ENCODE measurements around the gene CTDSP2.
"Not testable (repeated sequence)": the region's sequence is repeated elsewhere in the genome, so short reads cannot be mapped to it uniquely, and the experiment has no call there.

Gene CTDSP2

GRCh38 chr12:57869927-57870318 is 23.4 kb upstream of the CTDSP2 start:
- DNase-seq = no peak

DNA sequence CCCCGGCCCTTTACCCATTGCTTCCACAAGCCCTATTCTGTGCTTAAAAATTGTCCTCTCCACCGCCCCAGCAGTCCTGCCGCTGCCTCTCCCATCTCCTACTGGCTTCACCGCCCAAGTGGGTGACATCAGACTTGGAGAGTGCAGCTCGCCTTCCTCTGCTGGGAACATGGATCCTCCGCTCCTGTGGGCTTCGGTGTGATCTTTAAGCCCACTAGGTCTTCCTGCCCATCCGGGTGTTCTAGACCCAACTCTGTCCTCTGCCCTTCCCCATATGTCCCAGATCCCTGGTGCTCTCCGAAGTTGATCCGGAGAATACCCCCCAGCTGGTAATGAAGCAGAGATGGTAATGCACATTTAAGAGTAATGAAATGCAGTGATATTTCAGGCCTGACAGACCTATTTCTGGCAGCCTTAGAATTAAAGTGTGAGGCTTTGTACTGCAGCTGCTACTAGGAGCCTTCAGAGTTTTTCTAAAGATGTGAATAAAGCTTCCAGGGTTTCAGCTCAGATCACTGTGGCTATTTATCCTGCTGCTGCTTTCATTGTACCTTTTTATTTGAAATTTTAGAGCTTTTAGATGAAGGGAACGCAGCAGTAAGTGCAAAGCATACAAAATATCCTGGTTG is 22.9 kb upstream of the CTDSP2 start:
- ATAC-seq (replicated peaks) (no peak), DNase-seq (no peak)
- Mint-ChIP-seq H3K27ac (peak overlapping the region in 1 of 2 donors; percentile 77), H3K4me3 (no peak overlapping the region), H3K36me3 (ENCODE audit: insufficient read depth) (no peaks in the 10 kb centered on the region), H3K9me3 (no peaks in the 10 kb centered on the region), H3K4me1 (ENCODE audit: low read depth in 2 of 2) (peaks cover 4 to 7% of the 10 kb centered on the region in 2 donors), H3K27me3 (peaks cover 20 to 40% of the 10 kb centered on the region in 2 donors)

More at GRCh38 chr12:57869927-57870318, 23.4 kb upstream of the CTDSP2 start:
- Mint-ChIP-seq H3K36me3 (ENCODE audit: insufficient read depth) (no peaks in the 10 kb centered on the region), H3K27me3 (peaks cover 25 to 35% of the 10 kb centered on the region in 2 donors), H3K4me3 (no peak overlapping the region), H3K4me1 (ENCODE audit: low read depth in 2 of 2) (peaks cover 4% of the 10 kb centered on the region in 2 donors), H3K27ac (no peak overlapping the region), H3K9me3 (no peaks in the 10 kb centered on the region)
- ATAC-seq (replicated peaks) = no peak

- no peak for DNase-seq
- H3K9me3 Mint-ChIP-seq = no peaks in the 10 kb centered on the region
- peaks cover 4 to 7% of the 10 kb centered on the region in 2 donors for H3K4me1 Mint-ChIP-seq (ENCODE audit: low read depth in 2 of 2)
- no peaks in the 10 kb centered on the region for H3K36me3 Mint-ChIP-seq (ENCODE audit: insufficient read depth)
- ATAC-seq (replicated peaks) = no peak
- H3K27me3 Mint-ChIP-seq = peaks cover 17 to 45% of the 10 kb centered on the region in 2 donors
- peak overlapping the region in 1 of 2 donors; percentile 77 for H3K27ac Mint-ChIP-seq
- H3K4me3 Mint-ChIP-seq = no peak overlapping the region
Measured at GRCh38 chr12:57868851-57869268, 22.3 kb upstream of the CTDSP2 start.

- Mint-ChIP-seq H3K4me3 (no peak overlapping the region), H3K27me3 (peaks cover 17 to 51% of the 10 kb centered on the region in 2 donors), H3K27ac (no peak overlapping the region), H3K9me3 (no peaks in the 10 kb centered on the region), H3K36me3 (ENCODE audit: insufficient read depth) (no peaks in the 10 kb centered on the region), H3K4me1 (ENCODE audit: low read depth in 2 of 2) (peaks cover 4 to 7% of the 10 kb centered on the region in 2 donors)
- DNase-seq (no peak), ATAC-seq (replicated peaks) (no peak)
Measured at GRCh38 chr12:57868221-57868620, 21.7 kb upstream of the CTDSP2 start.

DNA sequence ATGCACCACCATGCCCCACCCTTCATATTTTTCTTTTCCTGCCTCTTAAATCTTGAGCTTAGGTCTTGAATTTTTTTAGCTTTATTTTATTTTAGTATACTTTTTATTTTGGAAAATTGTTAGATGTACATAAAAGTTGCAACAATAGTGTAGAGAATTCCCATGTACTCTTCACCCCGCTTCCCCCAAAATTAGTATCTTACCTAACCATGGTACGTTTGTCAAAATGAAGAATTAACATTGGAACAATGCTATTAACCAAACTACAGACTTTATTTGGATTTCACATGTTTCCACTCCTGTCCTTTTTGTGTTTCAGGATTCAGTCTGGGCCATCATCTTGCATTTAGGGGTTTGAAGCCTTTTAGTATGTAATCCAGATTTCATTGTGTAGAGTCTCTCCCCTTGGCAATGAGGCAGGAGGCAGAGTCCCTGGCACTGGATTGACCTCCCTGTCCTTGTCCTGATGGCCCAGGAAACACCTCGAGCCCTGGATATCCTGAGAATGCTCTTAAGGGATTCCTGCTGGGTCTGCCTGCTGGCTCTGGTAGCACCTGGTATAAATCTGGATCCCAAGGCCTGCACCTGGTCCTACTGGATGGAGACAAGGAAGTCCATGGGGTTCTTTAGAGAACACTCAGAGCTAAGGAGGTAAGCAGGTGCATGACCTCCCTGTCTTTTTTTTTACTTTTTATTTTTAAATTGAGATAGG is 19.9 kb upstream of the CTDSP2 start:
- Mint-ChIP-seq H3K4me3 (peak overlapping the region in 1 of 2 donors; percentile 27), H3K36me3 (ENCODE audit: insufficient read depth) (no peaks in the 10 kb centered on the region), H3K27me3 (peaks cover 23 to 67% of the 10 kb centered on the region in 2 donors), H3K9me3 (no peaks in the 10 kb centered on the region), H3K4me1 (ENCODE audit: low read depth in 2 of 2) (peaks cover 4 to 7% of the 10 kb centered on the region in 2 donors), H3K27ac (no peak overlapping the region)
- ATAC-seq (replicated peaks) (no peak), DNase-seq (no peak)

DNA sequence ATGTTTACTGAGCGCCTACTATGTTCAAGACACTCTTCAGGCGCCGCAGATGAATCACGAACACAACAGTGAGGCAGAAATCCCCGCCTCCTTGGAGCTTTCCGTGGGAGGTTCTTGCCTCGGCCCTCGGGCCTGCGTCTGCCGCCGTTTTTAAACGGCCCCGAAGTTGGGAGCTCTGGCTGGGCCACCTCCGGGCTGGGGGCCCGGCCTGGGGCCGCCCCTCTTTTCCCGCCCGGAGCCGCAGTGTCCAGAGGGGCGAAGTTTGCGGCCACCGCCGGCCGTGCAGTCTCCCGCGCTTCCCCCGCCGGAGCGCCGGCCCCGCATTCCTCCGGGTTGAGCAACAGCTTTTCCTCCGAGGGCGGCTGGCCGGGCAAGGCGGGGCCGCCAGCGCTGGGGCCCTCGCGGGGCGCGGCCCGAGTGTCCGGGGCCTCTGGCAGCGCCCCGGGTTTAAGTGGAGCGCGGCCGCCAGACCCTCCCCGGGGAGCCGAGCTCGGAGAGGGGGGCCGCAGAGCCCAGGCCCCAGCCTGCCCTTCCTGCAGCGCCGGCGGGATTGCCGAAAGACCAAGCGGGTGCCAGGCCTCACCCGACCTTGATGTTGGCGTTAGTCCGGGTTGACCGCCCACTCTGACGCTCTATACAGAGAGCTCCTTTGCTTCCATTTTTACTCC is 18.7 kb upstream of the CTDSP2 start:
- DNase-seq = peak in 2 of 3 experiments; percentile 8 to 20
- Mint-ChIP-seq H3K27me3 (peaks cover 27 to 72% of the 10 kb centered on the region in 2 donors), H3K36me3 (ENCODE audit: insufficient read depth) (no peaks in the 10 kb centered on the region), H3K4me3 (peak overlapping the region; percentile 76 to 88), H3K9me3 (no peaks in the 10 kb centered on the region), H3K4me1 (ENCODE audit: low read depth in 2 of 2) (peaks cover 4 to 7% of the 10 kb centered on the region in 2 donors), H3K27ac (peak overlapping the region; percentile 35 to 44)
- ATAC-seq (replicated peaks) = peak; percentile 77

GRCh38 chr12:57864442-57865083 is 18.0 kb upstream of the CTDSP2 start:
- Mint-ChIP-seq H3K4me3 (peak overlapping the region; percentile 44 to 60), H3K4me1 (ENCODE audit: low read depth in 2 of 2) (peaks cover 4 to 7% of the 10 kb centered on the region in 2 donors), H3K36me3 (ENCODE audit: insufficient read depth) (no peaks in the 10 kb centered on the region), H3K27me3 (peaks cover 33 to 78% of the 10 kb centered on the region in 2 donors), H3K27ac (no peak overlapping the region), H3K9me3 (no peaks in the 10 kb centered on the region)
- ATAC-seq (replicated peaks) = no peak
- DNase-seq = no peak

- peaks cover 36 to 78% of the 10 kb centered on the region in 2 donors for H3K27me3 Mint-ChIP-seq
- peaks cover 4 to 7% of the 10 kb centered on the region in 2 donors for H3K4me1 Mint-ChIP-seq (ENCODE audit: low read depth in 2 of 2)
- no peaks in the 10 kb centered on the region for H3K9me3 Mint-ChIP-seq
- H3K27ac Mint-ChIP-seq = no peak overlapping the region
- ATAC-seq (replicated peaks) = no peak
- H3K36me3 Mint-ChIP-seq (ENCODE audit: insufficient read depth) = no peaks in the 10 kb centered on the region
- DNase-seq = no peak
- H3K4me3 Mint-ChIP-seq = no peak overlapping the region
Measured at GRCh38 chr12:57863676-57864075, 17.1 kb upstream of the CTDSP2 start.

DNA sequence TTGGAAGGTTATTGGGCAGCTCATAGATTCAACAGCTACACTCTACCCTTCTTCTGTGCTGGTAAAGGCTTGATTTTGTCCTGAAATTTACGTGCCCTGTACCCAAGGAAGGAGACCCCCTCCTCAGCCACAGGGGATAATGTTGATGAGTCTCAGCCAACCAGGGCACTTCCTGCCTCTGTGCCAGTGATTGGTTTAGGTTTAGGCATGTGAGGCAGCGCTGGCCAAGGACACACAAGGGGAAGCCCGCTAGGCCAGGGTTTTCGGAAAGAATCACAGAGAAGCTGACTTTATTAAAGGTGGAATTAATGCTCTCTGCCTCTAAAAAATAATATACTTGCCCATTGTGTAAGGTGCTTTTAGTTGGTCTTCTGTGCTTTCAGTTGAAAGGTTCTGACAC is 15.4 kb upstream of the CTDSP2 start:
- Mint-ChIP-seq H3K27me3 (peaks cover 33 to 62% of the 10 kb centered on the region in 2 donors), H3K27ac (no peak overlapping the region), H3K36me3 (ENCODE audit: insufficient read depth) (no peaks in the 10 kb centered on the region), H3K4me3 (no peak overlapping the region), H3K4me1 (ENCODE audit: low read depth in 2 of 2) (peaks cover 3 to 7% of the 10 kb centered on the region in 2 donors), H3K9me3 (no peaks in the 10 kb centered on the region)
- DNase-seq (no peak), ATAC-seq (replicated peaks) (no peak)

DNA sequence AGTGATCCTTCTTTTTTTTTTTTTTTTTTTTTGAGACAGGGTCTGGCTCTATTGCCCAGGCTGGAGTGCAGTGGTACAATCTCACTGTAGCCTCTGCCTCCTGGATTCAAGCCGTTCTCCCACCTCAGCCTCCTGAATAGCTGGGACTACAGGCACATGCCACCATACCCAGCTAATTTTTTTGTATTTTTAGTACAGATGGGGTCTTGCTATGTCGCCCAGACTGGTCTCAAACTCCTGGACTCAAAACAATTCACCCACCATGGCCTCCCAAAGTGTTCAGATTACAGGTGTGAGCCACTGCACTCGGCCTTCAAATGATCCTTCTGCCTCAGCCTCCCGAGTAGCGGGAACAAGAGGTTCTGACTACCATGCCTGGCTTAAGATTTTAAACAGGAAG is 14.4 kb upstream of the CTDSP2 start:
- not testable (repeated sequence) for DNase-seq; H3K4me1 Mint-ChIP-seq (ENCODE audit: low read depth in 2 of 2); H3K27ac Mint-ChIP-seq; H3K9me3 Mint-ChIP-seq; H3K36me3 Mint-ChIP-seq (ENCODE audit: insufficient read depth); ATAC-seq (replicated peaks); H3K4me3 Mint-ChIP-seq
- peaks cover 42 to 58% of the 10 kb centered on the region in 2 donors for H3K27me3 Mint-ChIP-seq

- H3K27me3 Mint-ChIP-seq = peaks cover 37 to 60% of the 10 kb centered on the region in 2 donors
- DNase-seq (no peak), ATAC-seq (replicated peaks) (no peak)
- H3K4me1 Mint-ChIP-seq (ENCODE audit: low read depth in 2 of 2) = no peaks in the 10 kb centered on the region
- no peak overlapping the region for H3K27ac Mint-ChIP-seq
- no peak overlapping the region for H3K4me3 Mint-ChIP-seq
- no peaks in the 10 kb centered on the region for H3K9me3 Mint-ChIP-seq
- no peaks in the 10 kb centered on the region for H3K36me3 Mint-ChIP-seq (ENCODE audit: insufficient read depth)
Measured at GRCh38 chr12:57859121-57859520, 12.6 kb upstream of the CTDSP2 start.

- ATAC-seq (replicated peaks); DNase-seq; H3K4me3 Mint-ChIP-seq; H3K4me1 Mint-ChIP-seq (ENCODE audit: low read depth in 2 of 2); H3K27ac Mint-ChIP-seq; H3K9me3 Mint-ChIP-seq; H3K36me3 Mint-ChIP-seq (ENCODE audit: insufficient read depth): not testable (repeated sequence)
- H3K27me3 Mint-ChIP-seq = peaks cover 43 to 61% of the 10 kb centered on the region in 2 donors
Measured at GRCh38 chr12:57858123-57858522, 11.6 kb upstream of the CTDSP2 start.

DNA sequence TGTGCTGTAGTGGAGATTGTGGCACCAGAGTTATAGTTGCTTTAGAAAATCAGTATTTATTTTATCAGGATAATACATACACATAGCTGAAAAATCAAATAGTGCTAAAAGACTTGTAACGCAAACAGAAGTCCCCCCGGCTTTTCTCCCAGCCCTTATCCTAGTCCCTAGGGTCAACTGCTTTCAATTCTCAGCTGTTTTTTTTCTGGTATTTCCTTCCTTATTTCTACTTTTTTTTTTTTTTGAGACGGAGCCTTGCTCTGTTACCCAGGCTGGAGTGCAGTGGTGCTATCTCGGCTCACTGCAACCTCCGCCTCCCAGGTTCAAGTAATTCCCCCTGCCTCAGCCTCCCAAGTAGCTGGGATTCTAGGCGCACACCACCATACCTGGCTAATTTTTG is 8.4 kb upstream of the CTDSP2 start:
- peaks cover 2 to 5% of the 10 kb centered on the region in 2 donors for H3K4me1 Mint-ChIP-seq (ENCODE audit: low read depth in 2 of 2)
- DNase-seq (no peak), ATAC-seq (replicated peaks) (no peak)
- no peaks in the 10 kb centered on the region for H3K9me3 Mint-ChIP-seq
- H3K36me3 Mint-ChIP-seq (ENCODE audit: insufficient read depth) = no peaks in the 10 kb centered on the region
- no peak overlapping the region for H3K27ac Mint-ChIP-seq
- H3K4me3 Mint-ChIP-seq = no peak overlapping the region
- H3K27me3 Mint-ChIP-seq = peaks cover 44 to 59% of the 10 kb centered on the region in 2 donors

All from effector memory CD8-positive, alpha-beta T cell (primary cell).